Thyroid gland (tissue), 4 donors: Measurements from ENCODE around the gene KLHDC8A.

Experiments
- CTCF ChIP-seq, 6 experiments: fragments of 200-600 bp in 3 of 6; fragments of 450-650 bp in 3 of 6; sonication (generic) in 3 of 6; IDR thresholded peaks; one replicate each; pipeline ENCODE4 v1.5.1; 2016 to 2019; ENCODE audit warnings: antibody characterized with exemption in 6 of 6, mild to moderate bottlenecking in 2 of 6, inconsistent platforms in 1 of 6, moderate library complexity in 1 of 6
- POLR2A ChIP-seq, 2 donors: fragments of 450-650 bp; IDR thresholded peaks; one replicate each; pipeline ENCODE4 v1.6.1; 2017; ENCODE audit warnings: antibody characterized with exemption in 2 of 2, mild to moderate bottlenecking in 2 of 2, moderate library complexity in 1 of 2

- TF ChIP-seq CTCF (IDR thresholded peaks at IDR 0.05) (no peak), POLR2A (IDR thresholded peaks at IDR 0.05) (no peak)
These were observed 7.9 kb downstream of the KLHDC8A start for GRCh38 chr1:205348554-205349487.
